Mesenchymal stem cell (in vitro differentiated cells and primary cell): ENCODE data around the gene MTA1.

ENCODE experiments used
- DNase-seq: peaks from one replicate; pipeline ENCODE4 v3.0.0-alpha.2; 2013
- H2AFZ ChIP-seq: one replicate; pipeline ENCODE4 v1.6.1; 2013; ENCODE audit warnings: low read depth, mild to moderate bottlenecking, control low read depth, inconsistent platforms, low read length, moderate library complexity
- H2AK5ac ChIP-seq: 2 replicates; pipeline ENCODE4 v1.6.1; 2013; ENCODE audit warnings: low read length, moderate library complexity, mild to moderate bottlenecking, inconsistent platforms; ENCODE audit not compliant: severe bottlenecking
- H2BK120ac ChIP-seq: one replicate; pipeline ENCODE4 v1.6.1; 2013; ENCODE audit warnings: low read depth, mild to moderate bottlenecking, inconsistent platforms, low read length, moderate library complexity
- H2BK12ac ChIP-seq, 2 experiments: one replicate each; pipeline ENCODE4 v1.6.1; 2013; ENCODE audit warnings: inconsistent platforms in 2 of 2, low read length in 2 of 2, mild to moderate bottlenecking in 2 of 2, moderate library complexity in 2 of 2, control low read depth in 1 of 2
- H2BK15ac ChIP-seq: one replicate; pipeline ENCODE4 v1.6.1; 2013; ENCODE audit warnings: mild to moderate bottlenecking, low read depth, inconsistent platforms; ENCODE audit not compliant: poor library complexity, severe bottlenecking
- H2BK5ac ChIP-seq: 2 replicates; pipeline ENCODE4 v1.6.1; 2013; ENCODE audit warnings: low read depth, mild to moderate bottlenecking, low read length, control low read depth, inconsistent platforms; ENCODE audit not compliant: poor library complexity, severe bottlenecking
- H3K14ac ChIP-seq, 2 experiments: one replicate each; pipeline ENCODE4 v1.6.1; 2013; ENCODE audit warnings: inconsistent platforms in 2 of 2, low read length in 2 of 2, control low read depth in 1 of 2, mild to moderate bottlenecking in 1 of 2, moderate library complexity in 1 of 2
- H3K18ac ChIP-seq, 2 experiments: one replicate each; pipeline ENCODE4 v1.6.1; 2013; ENCODE audit warnings: inconsistent platforms in 2 of 2, low read length in 2 of 2, control low read depth in 1 of 2, low read depth in 1 of 2, mild to moderate bottlenecking in 1 of 2
- H3K23ac ChIP-seq, 2 experiments: one replicate each; pipeline ENCODE4 v1.6.1; 2013; ENCODE audit warnings: inconsistent platforms in 2 of 2, low read length in 2 of 2, mild to moderate bottlenecking in 2 of 2, moderate library complexity in 2 of 2, control low read depth in 1 of 2
- H3K27ac ChIP-seq: 2 replicates; pipeline ENCODE4 v1.5.1; 2013; ENCODE audit warnings: mild to moderate bottlenecking, moderate library complexity, low read length, control low read depth, inconsistent platforms; ENCODE audit not compliant: poor library complexity, severe bottlenecking
- H3K27me3 ChIP-seq, 2 experiments: 2 replicates each; pipeline versions ENCODE4 v1.6.1 to v1.7.0; 2013; ENCODE audit warnings: low read length in 2 of 2, mild to moderate bottlenecking in 2 of 2, moderate library complexity in 2 of 2, control low read depth in 1 of 2, inconsistent platforms in 1 of 2; ENCODE audit not compliant: control insufficient read depth in 1 of 2, insufficient read depth in 1 of 2
- H3K36me3 ChIP-seq, 2 experiments: 2 replicates each; pipeline versions ENCODE4 v1.6.1 to v1.7.0; 2013; ENCODE audit warnings: low read length in 2 of 2, control low read depth in 1 of 2, inconsistent platforms in 1 of 2, low read depth in 1 of 2, mild to moderate bottlenecking in 1 of 2; ENCODE audit not compliant: insufficient read depth in 2 of 2, control insufficient read depth in 1 of 2
- H3K4ac ChIP-seq, 2 experiments: one replicate each; pipeline ENCODE4 v1.6.1; 2013; ENCODE audit warnings: inconsistent platforms in 2 of 2, low read length in 2 of 2, mild to moderate bottlenecking in 2 of 2, moderate library complexity in 2 of 2, control low read depth in 1 of 2, low read depth in 1 of 2
- H3K4me1 ChIP-seq: 2 replicates; pipeline ENCODE4 v1.6.1; 2013; ENCODE audit warnings: low read depth, low read length, control low read depth; ENCODE audit not compliant: control insufficient read depth, insufficient read depth
- H3K4me2 ChIP-seq: 2 replicates; pipeline ENCODE4 v1.6.1; 2013; ENCODE audit warnings: low read length, mild to moderate bottlenecking, inconsistent platforms; ENCODE audit not compliant: poor library complexity, severe bottlenecking
- H3K4me3 ChIP-seq, 2 experiments: 2 replicates each; pipeline versions ENCODE4 v1.5.1 to v1.7.0; 2013; ENCODE audit warnings: low read length in 2 of 2, mild to moderate bottlenecking in 2 of 2, control low read depth in 1 of 2, low read depth in 1 of 2; ENCODE audit not compliant: insufficient read depth in 1 of 2
- H3K79me1 ChIP-seq: replicated peaks from 2 replicates; pipeline ENCODE4 v1.6.1; 2013; ENCODE audit warnings: mild to moderate bottlenecking, control low read depth, low read length, inconsistent platforms; ENCODE audit not compliant: poor library complexity, severe bottlenecking
- H3K9ac ChIP-seq: 2 replicates; pipeline ENCODE4 v1.7.0; 2013; ENCODE audit warnings: mild to moderate bottlenecking, low read length, moderate library complexity
- H3K9me3 ChIP-seq: 2 replicates; pipeline ENCODE4 v1.7.0; 2013; ENCODE audit warnings: mild to moderate bottlenecking, low read length; ENCODE audit not compliant: control insufficient read depth
- H4K8ac ChIP-seq: one replicate; pipeline ENCODE4 v1.6.1; 2013; ENCODE audit warnings: inconsistent platforms, mild to moderate bottlenecking, low read length, moderate library complexity
- H4K91ac ChIP-seq: one replicate; pipeline ENCODE4 v1.6.1; 2013; ENCODE audit warnings: mild to moderate bottlenecking, low read length, inconsistent platforms
- WGBS: methylation state at CpG from one replicate; pipeline ENCODE4 v1.1.7; 2013; ENCODE audit warnings: mixed read lengths; 5-methylcytosine and 5-hydroxymethylcytosine counted together

MTA1 gene

GRCh38 chr14:105398726-105399465, 20.7 kb upstream of the MTA1 start:
- no peak overlapping the region for H2BK5ac ChIP-seq
- H3K27ac ChIP-seq: no peak overlapping the region
- H2BK12ac ChIP-seq: peak overlapping the region in 1 of 2 experiments; percentile 68
- H4K91ac ChIP-seq: peak overlapping the region; percentile 87
- no peak for DNase-seq
- peak overlapping the region; percentile 35 to 87 for H3K14ac ChIP-seq
- peak overlapping the region; percentile 98 for H4K8ac ChIP-seq
- 59% methylated on average over 41 of the region's 41 CpGs for WGBS
- H3K4me3 ChIP-seq: peak overlapping the region; percentile 65 to 92
- no peaks in the 10 kb centered on the region for H3K9me3 ChIP-seq
- peak overlapping the region; percentile 77 to 88 for H3K18ac ChIP-seq
- peak overlapping the region; percentile 93 for H3K4me2 ChIP-seq
- H3K79me1 ChIP-seq: peaks cover 20% of the 10 kb centered on the region
- H2BK120ac ChIP-seq: peak overlapping the region; percentile 71
- peaks cover 21% of the 10 kb centered on the region for H3K4me1 ChIP-seq
- H2AK5ac ChIP-seq: peak overlapping the region; percentile 81
- peaks cover 26 to 41% of the 10 kb centered on the region in 2 experiments for H3K36me3 ChIP-seq
- H2BK15ac ChIP-seq: peak overlapping the region; percentile 12
- H3K9ac ChIP-seq: peak overlapping the region; percentile 93
- no peaks in the 10 kb centered on the region for H3K27me3 ChIP-seq
- peak overlapping the region; percentile 87 for H2AFZ ChIP-seq
- no peak overlapping the region for H3K23ac ChIP-seq
- H3K4ac ChIP-seq: peak overlapping the region; percentile 95

GRCh38 chr14:105399466-105399775, 20.2 kb upstream of the MTA1 start:
- 98% methylated on average over 8 of the region's 8 CpGs for WGBS
- no peak overlapping the region for H3K4ac ChIP-seq
- no peak overlapping the region for H4K8ac ChIP-seq
- H2BK12ac ChIP-seq: peak overlapping the region in 1 of 2 experiments; percentile 37
- H4K91ac ChIP-seq: no peak overlapping the region
- H3K14ac ChIP-seq: no peak overlapping the region
- H3K18ac ChIP-seq: no peak overlapping the region
- no peak overlapping the region for H2AK5ac ChIP-seq
- no peaks in the 10 kb centered on the region for H3K27me3 ChIP-seq
- peaks cover 19% of the 10 kb centered on the region for H3K4me1 ChIP-seq
- no peak for DNase-seq
- H3K27ac ChIP-seq: no peak overlapping the region
- peaks cover 20% of the 10 kb centered on the region for H3K79me1 ChIP-seq
- no peak overlapping the region for H2BK120ac ChIP-seq
- H3K36me3 ChIP-seq: peaks cover 26 to 36% of the 10 kb centered on the region in 2 experiments
- H2BK15ac ChIP-seq: peak overlapping the region; percentile 12
- H2AFZ ChIP-seq: no peak overlapping the region
- no peak overlapping the region for H3K23ac ChIP-seq
- peak overlapping the region in 1 of 2 experiments; percentile 92 for H3K4me3 ChIP-seq
- peak overlapping the region; percentile 93 for H3K4me2 ChIP-seq
- H2BK5ac ChIP-seq: no peak overlapping the region
- no peaks in the 10 kb centered on the region for H3K9me3 ChIP-seq
- peak overlapping the region; percentile 93 for H3K9ac ChIP-seq

DNA sequence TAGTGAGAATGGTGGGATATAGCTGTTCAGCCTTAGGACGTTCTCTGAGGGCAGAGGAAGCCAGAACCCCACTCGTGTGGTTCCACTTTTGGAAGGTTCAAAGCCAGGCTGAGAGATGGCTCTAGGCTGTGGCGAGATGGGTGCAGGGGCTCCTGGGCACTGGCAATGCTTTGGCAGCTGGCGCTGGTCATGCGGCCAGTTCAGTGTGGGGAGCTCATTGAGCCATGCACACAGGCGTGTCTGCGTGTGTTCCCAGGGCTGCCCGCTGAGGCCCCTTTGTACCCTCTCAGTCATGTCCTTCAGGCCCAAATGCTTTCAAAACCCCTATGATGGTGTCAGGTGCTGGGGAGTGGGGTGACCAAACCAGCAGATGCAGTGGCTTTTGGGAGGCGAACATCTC, 19.6 kb upstream of the MTA1 start:
- no peak overlapping the region for H2AK5ac ChIP-seq
- H3K4me3 ChIP-seq: peak overlapping the region in 1 of 2 experiments; percentile 92
- no peak overlapping the region for H3K27ac ChIP-seq
- WGBS: 98% methylated on average over 9 of the region's 9 CpGs
- H4K8ac ChIP-seq: no peak overlapping the region
- no peak overlapping the region for H2BK12ac ChIP-seq
- no peak overlapping the region for H3K14ac ChIP-seq
- no peak overlapping the region for H2BK5ac ChIP-seq
- H3K4ac ChIP-seq: no peak overlapping the region
- H4K91ac ChIP-seq: no peak overlapping the region
- H3K23ac ChIP-seq: no peak overlapping the region
- DNase-seq: no peak
- peaks cover 22 to 32% of the 10 kb centered on the region in 2 experiments for H3K36me3 ChIP-seq
- no peak overlapping the region for H2BK15ac ChIP-seq
- peaks cover 19% of the 10 kb centered on the region for H3K4me1 ChIP-seq
- H3K79me1 ChIP-seq: peaks cover 20% of the 10 kb centered on the region
- no peak overlapping the region for H3K9ac ChIP-seq
- no peak overlapping the region for H3K4me2 ChIP-seq
- H2AFZ ChIP-seq: no peak overlapping the region
- no peak overlapping the region for H3K18ac ChIP-seq
- H2BK120ac ChIP-seq: no peak overlapping the region
- H3K27me3 ChIP-seq: no peaks in the 10 kb centered on the region
- H3K9me3 ChIP-seq: no peaks in the 10 kb centered on the region

GRCh38 chr14:105401699-105402098, 17.9 kb upstream of the MTA1 start:
- no peak for DNase-seq
- Histone ChIP-seq H3K79me1 (peaks cover 20% of the 10 kb centered on the region), H2AK5ac (no peak overlapping the region), H3K4me1 (peaks cover 16% of the 10 kb centered on the region), H3K18ac (no peak overlapping the region), H3K4me3 (no peak overlapping the region), H4K8ac (no peak overlapping the region), H3K14ac (no peak overlapping the region), H3K9me3 (no peaks in the 10 kb centered on the region), H3K9ac (no peak overlapping the region), H3K4me2 (no peak overlapping the region), H3K23ac (no peak overlapping the region), H3K27me3 (no peaks in the 10 kb centered on the region), H4K91ac (no peak overlapping the region), H2BK5ac (no peak overlapping the region), H3K4ac (no peak overlapping the region), H2BK12ac (no peak overlapping the region), H3K27ac (no peak overlapping the region), H2BK120ac (no peak overlapping the region), H2AFZ (no peak overlapping the region), H2BK15ac (no peak overlapping the region), H3K36me3 (peaks cover 22% of the 10 kb centered on the region in 2 experiments)
- 98% methylated on average over 9 of the region's 9 CpGs for WGBS
